Kidney glomerular epithelial cell (primary cell): ENCODE measurements around the gene COL16A1.

Source experiments
- DNase-seq: peaks from one replicate; lab custom pipeline; 2025; lab: John Stamatoyannopoulos, UW

COL16A1 gene

GRCh38 chr1:31624731-31625514 lies 78.9 kb downstream of the COL16A1 start:
- DNase-seq = no peak

- DNase-seq = no peak
Observed at GRCh38 chr1:31624309-31624708, 79.5 kb downstream of the COL16A1 start.

GRCh38 chr1:31623365-31623764 lies 80.5 kb downstream of the COL16A1 start:
- DNase-seq = no peak

GRCh38 chr1:31621847-31622730 lies 81.7 kb downstream of the COL16A1 start:
- DNase-seq = no peak

GRCh38 chr1:31621498-31621820 lies 82.4 kb downstream of the COL16A1 start:
- DNase-seq = no peak

GRCh38 chr1:31620631-31621497 lies 83.0 kb downstream of the COL16A1 start:
- no peak for DNase-seq

- no peak for DNase-seq
Observed at GRCh38 chr1:31618916-31619846, 84.6 kb downstream of the COL16A1 start.

- DNase-seq = peak; percentile 7
Observed at GRCh38 chr1:31617916-31618746, 85.7 kb downstream of the COL16A1 start.

- no peak for DNase-seq
Observed at GRCh38 chr1:31617218-31617915, 86.5 kb downstream of the COL16A1 start, which contains the start of gene HCRTR1. Gene HCRTR1 (plus strand): TSS chr1:31617689. CDS start chr1:31619193, 1,504 bp downstream.

- no peak for DNase-seq
Observed at GRCh38 chr1:31615939-31616338, 87.9 kb downstream of the COL16A1 start.

GRCh38 chr1:31615414-31615813 lies 88.4 kb downstream of the COL16A1 start:
- no peak for DNase-seq

- no peak for DNase-seq
Observed at GRCh38 chr1:31614414-31615005, 89.3 kb downstream of the COL16A1 start.

GRCh38 chr1:31609514-31610118 lies 94.2 kb downstream of the COL16A1 start:
- DNase-seq = no peak

- DNase-seq = no peak
Observed at GRCh38 chr1:31607360-31607759, 96.5 kb downstream of the COL16A1 start.

- no peak for DNase-seq
Observed at GRCh38 chr1:31605908-31606427, 97.8 kb downstream of the COL16A1 start.
